Measurements from ENCODE around the gene ARHGAP26. TPM values are rescaled to one million over a fixed set of nuclear protein-coding genes. Genes with fewer than 3 reads are reported as not detected.
A peak's percentile ranks its signal among the peaks of the same experiment; 100 is the strongest.

Gene ARHGAP26
- total and polyA plus RNA-seq, 2 experiments from 2014 or later, result 9.5 to 16.8 TPM

GRCh38 chr5:143093452-143094086, 323.4 kb downstream of the ARHGAP26 start:
- peaks cover 46% of the 10 kb centered on the region for H3K4me1 ChIP-seq (ENCODE audit: insufficient read depth)
- peaks cover 6% of the 10 kb centered on the region for H3K27me3 Mint-ChIP-seq (ENCODE audit: insufficient read depth, low read depth, poor library complexity)
- peak; percentile 16 for DNase-seq (ENCODE audit: low spot score)
- peaks cover 5% of the 10 kb centered on the region; the same call in 2 of the 3 replicates for H3K36me3 Mint-ChIP-seq (ENCODE audit: low read depth)
- no peaks in the 10 kb centered on the region for H3F3A ChIP-seq (replicated peaks; ENCODE audit: low read depth)
- peak; percentile 50 for ATAC-seq
- no peak overlapping the region for H3K4me3 Mint-ChIP-seq
- no peaks in the 10 kb centered on the region for H3K27me3 ChIP-seq (ENCODE audit: insufficient read depth)
- H4K20me1 ChIP-seq (replicated peaks; ENCODE audit: insufficient read depth), result no peaks in the 10 kb centered on the region
- H3K4me3 ChIP-seq, result peak overlapping the region; percentile 44
- no peaks in the 10 kb centered on the region for H3K36me3 ChIP-seq (ENCODE audit: insufficient read depth)
- no peaks in the 10 kb centered on the region for H3K79me2 ChIP-seq (replicated peaks; ENCODE audit: insufficient read depth)
- H3K4me2 ChIP-seq, result peak overlapping the region; percentile 69
- no peak for TF ChIP-seq JUNB (IDR thresholded peaks at IDR 0.05; ENCODE audit: unreplicated experiment)
- TF ChIP-seq STAT1 (IDR thresholded peaks at IDR 0.05; ENCODE audit: unreplicated experiment), result no peak
- TF ChIP-seq NANOG (IDR thresholded peaks at IDR 0.05; ENCODE audit: borderline replicate concordance), result no peak
- TF ChIP-seq ZNF114 (CRISPR knock-in tag; IDR thresholded peaks at IDR 0.05), result no peak
- no peak for TF ChIP-seq ETS1 (IDR thresholded peaks at IDR 0.05)
- TF ChIP-seq, protein P1, sequence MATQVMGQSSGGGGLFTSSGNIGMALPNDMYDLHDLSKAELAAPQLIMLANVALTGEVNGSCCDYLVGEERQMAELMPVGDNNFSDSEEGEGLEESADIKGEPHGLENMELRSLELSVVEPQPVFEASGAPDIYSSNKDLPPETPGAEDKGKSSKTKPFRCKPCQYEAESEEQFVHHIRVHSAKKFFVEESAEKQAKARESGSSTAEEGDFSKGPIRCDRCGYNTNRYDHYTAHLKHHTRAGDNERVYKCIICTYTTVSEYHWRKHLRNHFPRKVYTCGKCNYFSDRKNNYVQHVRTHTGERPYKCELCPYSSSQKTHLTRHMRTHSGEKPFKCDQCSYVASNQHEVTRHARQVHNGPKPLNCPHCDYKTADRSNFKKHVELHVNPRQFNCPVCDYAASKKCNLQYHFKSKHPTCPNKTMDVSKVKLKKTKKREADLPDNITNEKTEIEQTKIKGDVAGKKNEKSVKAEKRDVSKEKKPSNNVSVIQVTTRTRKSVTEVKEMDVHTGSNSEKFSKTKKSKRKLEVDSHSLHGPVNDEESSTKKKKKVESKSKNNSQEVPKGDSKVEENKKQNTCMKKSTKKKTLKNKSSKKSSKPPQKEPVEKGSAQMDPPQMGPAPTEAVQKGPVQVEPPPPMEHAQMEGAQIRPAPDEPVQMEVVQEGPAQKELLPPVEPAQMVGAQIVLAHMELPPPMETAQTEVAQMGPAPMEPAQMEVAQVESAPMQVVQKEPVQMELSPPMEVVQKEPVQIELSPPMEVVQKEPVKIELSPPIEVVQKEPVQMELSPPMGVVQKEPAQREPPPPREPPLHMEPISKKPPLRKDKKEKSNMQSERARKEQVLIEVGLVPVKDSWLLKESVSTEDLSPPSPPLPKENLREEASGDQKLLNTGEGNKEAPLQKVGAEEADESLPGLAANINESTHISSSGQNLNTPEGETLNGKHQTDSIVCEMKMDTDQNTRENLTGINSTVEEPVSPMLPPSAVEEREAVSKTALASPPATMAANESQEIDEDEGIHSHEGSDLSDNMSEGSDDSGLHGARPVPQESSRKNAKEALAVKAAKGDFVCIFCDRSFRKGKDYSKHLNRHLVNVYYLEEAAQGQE (IDR thresholded peaks at IDR 0.05; ENCODE audit: unreplicated experiment), result no peak
- H3K9me3 Mint-ChIP-seq, result no peaks in the 10 kb centered on the region; the same call in 2 of the 3 replicates
- no peaks in the 10 kb centered on the region for H3K9me2 ChIP-seq (ENCODE audit: insufficient read depth)
- H3K4me1 Mint-ChIP-seq, result peaks cover 48% of the 10 kb centered on the region
- no peak overlapping the region for H3K27ac Mint-ChIP-seq
- H2AFZ ChIP-seq, result no peak overlapping the region
- H3K27ac ChIP-seq (ENCODE audit: low read depth), result 0 out of 2 replicates have a peak overlapping the region, but pooled peaks have one; percentile 15

DNA sequence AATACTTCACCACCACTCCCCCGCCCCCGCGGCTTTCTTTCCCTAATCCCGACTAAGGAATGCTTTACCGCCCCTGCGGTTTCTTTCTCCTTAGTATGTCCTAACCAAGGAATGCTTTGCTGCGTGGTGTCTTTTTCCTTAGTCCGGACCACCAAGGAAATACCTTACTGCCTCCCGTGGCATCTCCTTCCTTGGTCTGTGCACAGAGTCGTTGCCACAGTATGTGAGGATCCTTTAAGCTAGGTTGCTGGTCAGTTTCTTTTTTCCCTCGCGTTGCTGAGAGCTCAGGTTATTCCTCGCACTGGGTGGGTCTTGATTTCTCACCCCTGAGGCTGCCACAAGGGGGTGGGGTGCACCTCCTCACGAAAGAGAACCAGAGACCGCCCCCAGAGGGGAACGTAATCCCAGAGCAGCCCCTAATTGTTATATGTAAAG, 323.9 kb downstream of the ARHGAP26 start:
- H3K4me2 ChIP-seq, result peak overlapping the region; percentile 69
- H3K4me3 ChIP-seq, result peak overlapping the region; percentile 44
- no peak overlapping the region for H2AFZ ChIP-seq
- H3K4me1 ChIP-seq (ENCODE audit: insufficient read depth), result peaks cover 45% of the 10 kb centered on the region
- ATAC-seq (peak; percentile 94), DNase-seq (ENCODE audit: low spot score) (peak; percentile 95)
- H3K27ac ChIP-seq (ENCODE audit: low read depth), result no peak overlapping the region
- H3K9me2 ChIP-seq (ENCODE audit: insufficient read depth), result no peaks in the 10 kb centered on the region
- no peaks in the 10 kb centered on the region for H3F3A ChIP-seq (replicated peaks; ENCODE audit: low read depth)
- H3K36me3 ChIP-seq (ENCODE audit: insufficient read depth), result no peaks in the 10 kb centered on the region
- TF ChIP-seq CREB1 (CRISPR knock-in tag; IDR thresholded peaks at IDR 0.05; ENCODE audit: low read depth), result no peak
- peak; percentile 55 to 61 for TF ChIP-seq CTCF (conservative IDR thresholded peaks at IDR 0.05; ENCODE audit: low read depth in 2 of 2)
- Mint-ChIP-seq H3K9me3 (no peaks in the 10 kb centered on the region; the same call in 2 of the 3 replicates), H3K27ac (peak overlapping the region; percentile 24; the same call in 1 of the 2 replicates), H3K36me3 (ENCODE audit: low read depth) (peaks cover 2% of the 10 kb centered on the region; the same call in 2 of the 3 replicates), H3K4me1 (peaks cover 45% of the 10 kb centered on the region), H3K27me3 (ENCODE audit: insufficient read depth, low read depth, poor library complexity) (peaks cover 6% of the 10 kb centered on the region), H3K4me3 (peak overlapping the region; percentile 42; the same call in 2 of the 3 replicates)
- H3K27me3 ChIP-seq (ENCODE audit: insufficient read depth), result no peaks in the 10 kb centered on the region
- no peaks in the 10 kb centered on the region for H4K20me1 ChIP-seq (replicated peaks; ENCODE audit: insufficient read depth)
- H3K79me2 ChIP-seq (replicated peaks; ENCODE audit: insufficient read depth), result no peaks in the 10 kb centered on the region

All from GM23338 (cell line).